GM12874 (cell line): ENCODE data around the gene PMVK.

Experiments used
- CTCF ChIP-seq: IDR thresholded peaks from 2 replicates; pipeline ENCODE4 v1.5.1; 2011; ENCODE audit warnings: low read depth, mild to moderate bottlenecking, control low read depth, low read length, moderate library complexity; ENCODE audit not compliant: insufficient read depth

PMVK gene

DNA sequence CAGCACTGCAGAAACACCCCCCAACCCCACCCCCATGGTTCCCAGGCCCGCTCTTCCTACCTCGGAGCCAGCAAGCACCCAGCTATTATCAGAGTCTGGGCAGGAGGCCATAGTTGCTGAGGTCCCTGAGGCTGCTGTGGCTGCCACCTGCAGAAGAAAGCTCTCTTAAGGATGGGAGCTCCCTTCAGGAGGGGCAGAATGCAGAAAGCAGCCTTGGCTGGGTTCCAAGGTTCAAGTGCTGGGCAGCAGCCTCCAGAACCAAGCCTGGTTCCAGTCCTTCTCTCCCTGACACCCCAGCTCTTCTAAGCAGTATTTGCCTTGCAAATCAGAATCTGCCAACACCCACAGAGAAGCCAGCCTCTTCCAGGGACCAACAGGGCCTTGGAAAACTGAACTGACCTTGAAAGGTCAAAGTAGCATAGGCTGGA lies 17.1 kb upstream of the PMVK start:
- no peak for TF ChIP-seq CTCF

DNA sequence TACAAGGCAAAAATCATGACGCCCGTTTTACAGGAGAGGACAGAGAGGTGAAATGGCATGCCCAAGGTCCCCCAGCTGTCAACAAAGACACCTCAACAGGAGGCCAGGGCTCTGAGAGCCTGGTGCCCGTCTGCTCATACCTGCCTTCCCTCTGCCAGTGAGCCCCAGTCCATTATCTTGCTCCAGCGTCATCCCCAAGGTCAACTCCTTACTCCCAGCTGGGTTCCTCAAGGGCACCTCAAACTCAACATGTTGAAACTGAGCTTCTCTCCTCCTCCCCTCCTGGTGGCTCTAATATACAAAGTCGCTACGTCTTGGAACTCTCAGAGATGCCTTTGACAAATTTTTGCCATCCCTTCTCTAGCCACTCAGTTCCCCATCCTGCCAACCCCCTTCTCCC lies 16.1 kb upstream of the PMVK start:
- TF ChIP-seq CTCF = no peak

GRCh38 chr1:154951901-154952657 lies 15.6 kb upstream of the PMVK start:
- TF ChIP-seq CTCF = no peak

DNA sequence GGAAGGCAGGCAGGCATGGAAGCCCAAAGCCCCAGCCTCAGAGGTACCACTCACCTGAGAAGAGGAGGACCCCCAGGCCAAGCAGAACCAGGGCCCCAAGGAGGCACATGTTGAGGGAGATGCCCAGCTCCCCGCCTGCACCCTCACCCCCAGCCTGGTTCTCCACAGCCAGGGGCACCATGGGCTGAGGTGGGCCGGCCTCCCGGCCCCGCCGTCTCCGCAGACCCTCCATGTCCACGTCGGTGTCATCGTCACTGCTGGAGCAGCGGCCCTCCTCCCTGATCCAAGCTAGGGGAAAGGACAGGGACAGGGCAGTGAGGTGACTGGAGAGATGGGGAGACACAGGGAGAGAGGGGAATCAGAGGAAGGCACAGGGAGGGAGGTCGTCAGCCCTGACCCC lies 11.6 kb upstream of the PMVK start:
- TF ChIP-seq CTCF = no peak

DNA sequence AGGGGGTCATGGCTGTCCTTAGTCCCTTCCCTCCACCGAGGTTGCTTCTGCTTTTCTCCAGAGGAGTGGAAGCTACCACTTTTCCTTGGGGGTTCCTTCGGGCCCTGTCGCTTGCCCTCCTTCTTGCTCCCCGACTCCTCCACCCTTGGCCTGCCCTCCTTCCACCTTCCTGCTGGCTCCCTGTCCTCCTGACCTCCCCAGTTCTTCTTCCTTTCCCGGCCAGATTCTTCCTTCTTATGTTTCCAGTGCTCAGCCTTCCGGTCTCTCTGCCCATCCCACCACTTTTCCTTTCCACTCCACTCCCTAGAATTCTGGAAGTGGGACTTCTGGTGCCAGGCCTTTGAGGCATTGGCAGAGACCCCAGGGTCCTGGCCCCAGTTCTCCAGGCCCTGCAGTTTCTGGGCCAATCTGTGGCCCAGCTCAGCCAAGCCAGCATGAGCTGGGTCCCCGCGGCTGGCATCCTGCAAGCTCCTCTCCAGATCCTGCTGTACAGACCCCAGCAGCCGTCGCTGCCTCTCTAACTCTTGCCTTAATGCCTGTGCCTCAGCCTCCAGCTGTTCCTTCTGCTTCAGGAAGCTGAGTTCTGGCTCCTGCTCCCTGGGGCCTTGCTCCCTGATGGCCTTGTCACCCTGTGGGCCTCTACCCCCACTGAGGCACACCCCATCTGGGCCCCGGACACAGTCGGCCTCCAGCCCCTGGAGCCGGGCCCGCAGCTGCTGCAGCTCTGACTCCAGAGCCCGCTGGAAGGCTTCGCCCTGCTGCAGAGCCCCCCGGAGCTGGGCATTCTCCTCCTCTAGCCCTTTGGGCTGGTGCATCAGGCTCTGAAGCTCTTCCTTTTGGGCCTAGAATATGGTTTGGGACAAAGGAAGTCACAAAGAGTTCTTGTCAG lies 9.7 kb upstream of the PMVK start:
- TF ChIP-seq CTCF = no peak

GRCh38 chr1:154945160-154945961 lies 8.8 kb upstream of the PMVK start:
- TF ChIP-seq CTCF = no peak
